ENCODE results near the gene RNF38.

DNA sequence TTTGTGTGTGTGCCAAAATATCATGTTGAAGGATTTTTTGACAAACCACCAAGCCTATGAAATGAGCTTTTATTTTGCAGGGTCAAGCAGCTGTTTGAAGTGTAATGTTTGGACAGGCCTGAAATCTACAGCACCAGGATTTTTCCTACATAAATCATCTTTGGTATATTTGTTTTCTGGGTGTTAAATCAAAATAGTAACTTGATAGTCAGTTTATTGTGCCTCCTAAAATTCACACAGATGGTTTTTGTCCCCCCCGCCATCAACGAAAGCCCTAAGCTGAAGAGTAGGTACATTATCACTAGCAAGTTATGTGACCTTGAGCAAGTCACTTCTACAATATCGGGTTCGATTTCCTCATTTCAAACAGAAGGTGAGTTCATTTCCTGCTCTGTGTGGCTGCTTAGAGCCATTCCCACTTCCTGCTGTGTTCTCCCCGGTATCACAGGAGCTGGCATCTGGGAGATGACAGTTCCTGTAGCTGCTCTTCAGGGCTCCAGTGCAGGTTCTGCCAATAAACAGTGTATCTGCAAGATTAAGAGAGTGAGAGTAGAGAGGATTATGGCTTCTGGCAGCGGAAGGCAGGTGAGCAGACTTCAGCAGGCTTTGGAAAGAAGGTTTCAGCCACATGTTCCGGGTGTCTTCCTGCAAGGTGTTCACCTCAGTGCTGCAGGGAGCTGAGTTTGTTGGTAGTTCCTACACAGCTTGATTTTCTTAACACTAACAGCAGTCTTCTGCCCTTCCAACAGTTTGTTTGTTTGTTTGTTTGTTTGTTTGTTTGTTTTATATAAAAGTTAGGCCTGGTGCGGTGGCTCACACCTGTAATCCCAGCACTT lies 93.4 kb downstream of the RNF38 start:
- TF ChIP-seq, protein P1, sequence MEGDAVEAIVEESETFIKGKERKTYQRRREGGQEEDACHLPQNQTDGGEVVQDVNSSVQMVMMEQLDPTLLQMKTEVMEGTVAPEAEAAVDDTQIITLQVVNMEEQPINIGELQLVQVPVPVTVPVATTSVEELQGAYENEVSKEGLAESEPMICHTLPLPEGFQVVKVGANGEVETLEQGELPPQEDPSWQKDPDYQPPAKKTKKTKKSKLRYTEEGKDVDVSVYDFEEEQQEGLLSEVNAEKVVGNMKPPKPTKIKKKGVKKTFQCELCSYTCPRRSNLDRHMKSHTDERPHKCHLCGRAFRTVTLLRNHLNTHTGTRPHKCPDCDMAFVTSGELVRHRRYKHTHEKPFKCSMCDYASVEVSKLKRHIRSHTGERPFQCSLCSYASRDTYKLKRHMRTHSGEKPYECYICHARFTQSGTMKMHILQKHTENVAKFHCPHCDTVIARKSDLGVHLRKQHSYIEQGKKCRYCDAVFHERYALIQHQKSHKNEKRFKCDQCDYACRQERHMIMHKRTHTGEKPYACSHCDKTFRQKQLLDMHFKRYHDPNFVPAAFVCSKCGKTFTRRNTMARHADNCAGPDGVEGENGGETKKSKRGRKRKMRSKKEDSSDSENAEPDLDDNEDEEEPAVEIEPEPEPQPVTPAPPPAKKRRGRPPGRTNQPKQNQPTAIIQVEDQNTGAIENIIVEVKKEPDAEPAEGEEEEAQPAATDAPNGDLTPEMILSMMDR (IDR thresholded peaks at IDR 0.05; ENCODE audit: low read depth, low read length, poor library complexity, severe bottlenecking): no peak
- no peak for TF ChIP-seq EZH2phosphoT487 (IDR thresholded peaks at IDR 0.05; ENCODE audit: borderline replicate concordance, low read length)

All from DOHH2 (cell line).